A673 (cell line): Measurements from ENCODE around the gene PIGU. TPM values are rescaled to one million over a fixed set of nuclear protein-coding genes. Genes with fewer than 3 reads are reported as not detected.

Experiments
- BruUV-seq: library from RNA; stranded (reverse); fragments of 400-500 nt; replicated peaks from 2 replicates; lab custom pipeline; 2021; lab: Mats Ljungman, UMichigan
- CTCF ChIA-PET: fragments of 300-600 bp; sonication (Branson Sonifier 250); formaldehyde crosslinking; loops from one replicate; lab custom pipeline; 2022; ENCODE audit warnings: antibody characterized with exemption; lab: Charles Lee
- POLR2A ChIA-PET: fragments of 300-600 bp; sonication (Branson Sonifier 250); formaldehyde crosslinking; loops from one replicate; lab custom pipeline; 2022; ENCODE audit warnings: antibody characterized with exemption; ENCODE audit not compliant: low non-redundant PET; lab: Charles Lee
- DNase-seq: peaks from one replicate; pipeline ENCODE4 v3.0.0-alpha.2; 2015; ENCODE audit warnings: low spot score
- H3K27ac ChIP-seq: fragments of 200-600 bp; sonication (generic); 2 replicates; pipeline ENCODE4 v1.5.1; 2016; ENCODE audit warnings: mixed run types, low read depth, mild to moderate bottlenecking, mixed read lengths, antibody characterized with exemption, low read length; ENCODE audit not compliant: poor library complexity, severe bottlenecking
- H3K27me3 ChIP-seq: fragments of 200-600 bp; sonication (generic); replicated peaks from 2 replicates; pipeline ENCODE4 v1.6.1; 2017; ENCODE audit warnings: mixed run types, low read depth, mild to moderate bottlenecking, mixed read lengths, antibody characterized with exemption, low read length; ENCODE audit not compliant: insufficient read depth, poor library complexity
- H3K36me3 ChIP-seq: fragments of 200-600 bp; sonication (generic); 2 replicates; pipeline ENCODE4 v1.6.1; 2016; ENCODE audit warnings: mixed run types, mild to moderate bottlenecking, mixed read lengths, antibody characterized with exemption, low read length; ENCODE audit not compliant: insufficient read depth, poor library complexity, severe bottlenecking
- H3K4me1 ChIP-seq: fragments of 200-600 bp; sonication (generic); 2 replicates; pipeline ENCODE4 v1.6.1; 2017; ENCODE audit warnings: mixed run types, mild to moderate bottlenecking, mixed read lengths, antibody characterized with exemption, low read length; ENCODE audit not compliant: insufficient read depth, poor library complexity, severe bottlenecking
- H3K4me3 ChIP-seq: fragments of 200-600 bp; sonication (generic); 2 replicates; pipeline ENCODE4 v1.5.1; 2016; ENCODE audit warnings: low read depth, mixed run types, mild to moderate bottlenecking, mixed read lengths, low read length; ENCODE audit not compliant: poor library complexity, severe bottlenecking
- H3K9me3 ChIP-seq: fragments of 200-600 bp; sonication (generic); 2 replicates; pipeline ENCODE4 v1.6.1; 2016; ENCODE audit warnings: mixed run types, low read depth, mild to moderate bottlenecking, mixed read lengths, antibody characterized with exemption, low read length; ENCODE audit not compliant: poor library complexity, severe bottlenecking
- CTCF ChIP-seq: fragments of 300-800, 200-600 bp; sonication (generic); conservative IDR thresholded peaks from 2 replicates; pipeline ENCODE4 v1.5.1; 2017; ENCODE audit warnings: low read depth, mild to moderate bottlenecking, antibody characterized with exemption, low read length, moderate library complexity, mixed read lengths
- EZH2 ChIP-seq: fragments of 200-600 bp; sonication (generic); IDR thresholded peaks from 2 replicates; pipeline ENCODE4 v1.6.1; 2017; ENCODE audit warnings: borderline replicate concordance, low read depth, mild to moderate bottlenecking, mixed read lengths, antibody characterized with exemption, low read length; ENCODE audit not compliant: poor library complexity, severe bottlenecking
- intact Hi-C: fragments of 100-400 bp; cut with micrococcal nuclease; formaldehyde crosslinking; loops from one replicate; pipeline ENCODE4 v1.10.0; 2022; ENCODE audit not compliant: unreplicated experiment
- total RNA-seq: library from RNA; stranded (reverse); gene quantifications from 2 replicates; pipeline ENCODE4 v1.2.3, GENCODE V29; 2021

Gene PIGU
- total RNA-seq, 1 experiment from 2014 or later: 31.4 TPM

GRCh38 chr20:34637245-34638038, 39.5 kb downstream of the PIGU start:
- TF ChIP-seq EZH2 (no peak), CTCF (no peak)
- Histone ChIP-seq H3K27ac (no peak overlapping the region), H3K27me3 (no peaks in the 10 kb centered on the region), H3K9me3 (no peaks in the 10 kb centered on the region), H3K4me3 (no peak overlapping the region), H3K4me1 (peaks cover 5% of the 10 kb centered on the region), H3K36me3 (peaks cover 17% of the 10 kb centered on the region)
- ChIA-PET CTCF (no interaction called here), POLR2A (no interaction called here)
- no TSS peak for BruUV-seq
- no peak for DNase-seq
- intact Hi-C loops: no loop called here

DNA sequence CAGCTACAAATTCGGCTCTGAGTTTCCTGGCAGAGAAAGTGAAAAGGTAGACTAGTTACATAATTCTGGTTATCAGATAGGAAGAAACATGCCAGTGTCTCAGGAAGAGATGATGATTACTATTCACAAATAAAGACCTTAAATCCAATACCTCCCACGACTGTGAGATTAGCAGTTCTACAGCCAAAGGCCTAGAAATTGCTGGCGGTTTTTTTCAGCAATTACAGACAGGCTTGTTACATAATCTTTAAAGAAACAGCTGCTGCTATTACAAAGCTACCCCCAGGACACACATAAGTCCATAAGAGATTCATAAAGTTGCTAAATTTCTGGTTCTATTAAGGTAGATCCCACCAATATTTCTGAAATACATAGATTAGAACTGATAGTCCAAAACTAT, 40.2 kb downstream of the PIGU start:
- ChIA-PET CTCF (no interaction called here), POLR2A (no interaction called here)
- Histone ChIP-seq H3K4me3 (no peak overlapping the region), H3K27me3 (no peaks in the 10 kb centered on the region), H3K9me3 (no peaks in the 10 kb centered on the region), H3K36me3 (peaks cover 17% of the 10 kb centered on the region), H3K4me1 (peaks cover 5% of the 10 kb centered on the region), H3K27ac (no peak overlapping the region)
- intact Hi-C loops: no loop called here
- no peak for DNase-seq
- no TSS peak for BruUV-seq
- TF ChIP-seq EZH2: no peak
- TF ChIP-seq CTCF: no peak

DNA sequence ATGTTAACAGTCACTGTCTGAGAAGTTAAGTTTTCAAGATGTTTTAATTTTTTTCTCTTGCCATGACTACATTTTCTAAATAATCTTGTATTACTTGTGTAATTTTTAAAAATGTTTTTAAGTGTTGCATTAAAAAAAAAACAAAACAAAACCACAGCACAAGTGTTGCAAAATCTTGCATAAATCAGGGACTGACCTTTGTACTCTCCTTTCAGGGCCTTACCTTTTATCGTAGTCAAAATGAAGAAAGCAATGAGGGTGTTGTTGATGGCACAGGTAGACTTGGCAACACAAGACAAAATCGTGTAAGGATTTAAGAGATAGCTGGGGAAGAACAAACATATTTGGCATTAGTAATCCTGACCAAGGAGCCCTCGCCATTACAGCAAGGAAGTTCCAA, 42.5 kb downstream of the PIGU start:
- intact Hi-C loops: no loop called here
- no peak overlapping the region for H3K27ac ChIP-seq
- ChIA-PET POLR2A (interaction anchor here (0.6 to 0.7 kb wide), 2 partner anchors 9 to 37 kb away, joined by 3 to 4 read pairs; no protein-coding TSS in a partner anchor), CTCF (no interaction called here)
- no peaks in the 10 kb centered on the region for H3K9me3 ChIP-seq
- no peaks in the 10 kb centered on the region for H3K27me3 ChIP-seq
- TF ChIP-seq EZH2: no peak
- TF ChIP-seq CTCF: no peak
- H3K36me3 ChIP-seq: peaks cover 17% of the 10 kb centered on the region
- no TSS peak for BruUV-seq
- no peak for DNase-seq
- H3K4me3 ChIP-seq: no peak overlapping the region
- peaks cover 5% of the 10 kb centered on the region for H3K4me1 ChIP-seq
